NCI-H2107 treated with DMSO at 0.1 percent for 48 hours (cell line): ENCODE data around the gene LRRC56.
A peak's percentile ranks its signal among the peaks of the same experiment; 100 is the strongest.

Experiments
- DNase-seq: peaks from one replicate; lab custom pipeline; 2025; ENCODE audit not compliant: unreplicated experiment; lab: John Stamatoyannopoulos, UW

The LRRC56 gene

DNA sequence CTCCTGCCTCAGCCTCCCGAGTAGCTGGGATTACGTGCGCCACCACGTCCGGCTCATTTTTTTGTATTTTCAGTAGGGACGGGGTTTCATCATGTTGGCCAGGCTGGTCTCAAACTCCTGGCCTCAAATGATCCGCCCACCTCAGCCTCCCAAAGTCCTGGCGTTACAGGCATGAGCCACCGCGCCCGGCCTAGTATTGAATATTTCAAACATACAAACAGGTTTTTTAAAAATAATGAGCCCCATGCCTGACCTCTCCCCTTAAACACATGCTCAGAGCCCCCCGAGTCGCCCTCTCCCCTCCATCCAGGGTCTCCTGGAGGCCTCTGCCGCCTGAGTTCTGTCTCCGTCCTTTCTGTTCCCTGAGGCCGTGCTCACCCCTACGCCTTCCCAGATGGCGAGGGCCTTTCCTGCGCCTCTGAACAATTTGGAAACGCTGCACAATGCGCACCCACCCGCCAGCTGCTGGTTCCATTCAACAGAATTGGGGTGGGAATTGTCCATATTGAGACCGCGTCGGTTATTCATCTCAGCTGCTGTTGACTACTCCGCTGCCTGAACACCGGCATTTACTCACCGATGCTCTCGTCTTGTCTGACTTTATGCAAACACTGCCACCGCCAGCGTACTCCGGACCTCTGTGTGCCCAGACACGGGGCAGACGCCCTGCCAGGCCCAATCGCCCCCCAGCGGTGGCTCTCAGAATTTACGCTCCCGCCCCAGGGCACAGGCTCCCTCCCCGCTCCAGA lies 16.7 kb upstream of the LRRC56 start:
- DNase-seq = no peak

DNA sequence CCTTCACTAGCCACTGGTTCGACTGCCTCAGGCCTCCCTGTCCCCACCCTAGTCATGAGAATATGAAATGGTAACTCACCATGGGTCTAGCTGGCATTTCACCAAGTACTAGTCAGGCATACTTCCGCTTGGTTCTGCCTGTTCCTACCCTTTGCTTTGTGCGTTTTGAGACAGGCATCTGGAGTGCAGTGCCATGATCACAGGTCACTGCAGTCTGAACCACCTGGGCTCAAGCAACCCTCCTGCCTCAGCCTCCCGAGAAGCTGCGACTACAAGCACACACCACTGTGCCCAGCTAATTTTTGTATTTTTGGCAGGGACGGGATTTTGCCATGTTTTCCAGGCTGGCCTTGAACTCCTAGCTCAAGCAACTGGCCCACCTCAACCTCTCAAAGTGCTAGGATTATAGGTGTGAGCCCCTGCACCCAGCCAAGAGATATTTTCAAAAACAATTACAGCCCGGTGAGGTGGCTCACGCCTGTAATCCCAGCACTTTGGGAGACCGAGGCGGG lies 16.1 kb upstream of the LRRC56 start:
- DNase-seq = no peak

DNA sequence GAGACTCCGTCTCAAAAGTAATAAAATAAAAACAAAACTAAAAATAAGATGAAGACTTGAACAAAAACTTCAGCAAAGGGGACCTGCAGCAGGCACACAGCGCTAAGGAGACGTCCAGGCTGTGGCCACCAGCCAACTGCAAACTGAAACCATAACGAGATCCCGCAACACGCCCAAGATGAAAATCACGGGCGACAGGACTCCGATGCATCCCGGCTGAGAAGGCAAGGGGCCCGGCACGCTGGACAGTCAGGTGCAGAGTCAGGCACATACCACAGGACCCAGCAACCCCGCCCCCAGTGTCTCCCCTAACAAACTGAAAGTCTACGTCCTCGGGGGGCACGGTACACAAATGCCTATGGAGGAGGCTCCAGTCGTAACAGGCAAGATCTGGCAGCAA lies 11.1 kb upstream of the LRRC56 start:
- DNase-seq = peak; percentile 3

DNA sequence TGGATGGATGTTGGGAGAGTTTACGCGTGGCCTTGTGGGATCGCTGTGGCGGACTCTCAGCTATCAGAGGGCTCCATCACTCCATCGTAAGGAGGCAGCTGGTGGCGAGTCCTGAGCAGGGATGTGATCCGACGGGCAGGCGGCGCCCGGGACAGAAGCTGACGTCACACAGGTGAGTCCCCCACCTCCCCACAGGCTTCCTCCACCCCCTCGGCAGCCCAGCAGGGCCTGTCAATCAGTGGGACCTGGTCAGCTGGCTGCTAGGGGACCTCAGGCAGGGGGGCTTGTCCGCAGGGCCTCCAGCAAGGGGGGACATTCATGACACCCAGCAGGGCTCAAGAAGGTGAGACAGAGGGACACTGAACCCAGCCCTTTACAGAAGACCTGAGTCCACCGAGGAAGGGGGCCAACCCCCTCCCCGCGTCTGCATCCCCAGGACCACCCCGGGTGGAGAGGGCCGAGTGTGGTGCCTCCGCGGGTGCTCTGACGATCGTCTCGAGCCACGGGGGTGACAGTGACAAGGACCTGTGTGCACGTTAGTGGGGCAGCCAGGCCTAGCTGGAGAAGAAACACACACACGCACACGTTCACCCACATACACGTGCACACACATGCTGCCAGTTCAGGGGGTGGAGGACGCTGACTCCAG lies 9.0 kb upstream of the LRRC56 start:
- DNase-seq = no peak

DNA sequence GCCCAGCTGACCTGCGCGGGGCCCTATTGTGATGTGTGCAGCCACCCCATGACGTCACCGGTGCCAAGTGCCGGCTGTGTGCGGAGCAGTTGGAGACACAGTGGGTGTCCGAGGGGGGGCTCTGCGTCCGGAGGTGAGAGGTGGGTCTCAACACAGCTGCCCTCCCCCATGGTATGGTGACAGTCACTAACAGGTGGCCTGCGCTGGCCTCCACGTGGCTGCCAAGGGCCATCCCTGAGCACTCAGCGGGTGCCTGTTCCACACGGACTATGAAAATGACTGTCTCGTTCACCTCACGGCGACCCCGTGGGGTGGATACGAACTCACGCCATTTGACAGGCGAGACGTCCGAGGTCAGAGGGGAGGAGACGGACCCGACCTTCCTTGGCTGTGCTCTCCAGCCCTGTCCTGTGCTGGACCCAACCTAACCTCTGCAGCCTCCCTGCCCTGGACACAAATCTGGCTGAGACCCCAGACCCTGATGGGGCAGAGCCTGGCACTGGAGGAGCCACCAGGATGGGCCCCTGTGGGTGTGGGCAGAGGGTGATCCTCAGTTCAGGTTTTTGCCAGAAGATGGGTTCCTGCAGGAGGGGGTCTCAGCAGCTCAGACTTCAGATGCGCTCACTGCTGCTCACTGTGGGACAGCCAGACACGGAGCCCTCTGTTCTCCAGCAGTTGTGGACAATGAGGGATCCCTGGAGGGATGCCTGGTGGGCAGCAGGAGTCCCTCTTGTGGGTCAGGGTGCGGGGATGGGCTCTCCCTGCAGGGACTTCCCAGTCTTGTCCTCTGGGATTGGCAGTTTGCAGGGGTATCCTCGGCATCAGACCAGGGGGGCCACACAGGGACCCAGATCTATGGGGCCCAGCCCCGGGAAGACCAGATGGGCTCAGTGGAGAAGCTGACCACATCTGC lies 8.3 kb upstream of the LRRC56 start:
- DNase-seq = no peak

DNA sequence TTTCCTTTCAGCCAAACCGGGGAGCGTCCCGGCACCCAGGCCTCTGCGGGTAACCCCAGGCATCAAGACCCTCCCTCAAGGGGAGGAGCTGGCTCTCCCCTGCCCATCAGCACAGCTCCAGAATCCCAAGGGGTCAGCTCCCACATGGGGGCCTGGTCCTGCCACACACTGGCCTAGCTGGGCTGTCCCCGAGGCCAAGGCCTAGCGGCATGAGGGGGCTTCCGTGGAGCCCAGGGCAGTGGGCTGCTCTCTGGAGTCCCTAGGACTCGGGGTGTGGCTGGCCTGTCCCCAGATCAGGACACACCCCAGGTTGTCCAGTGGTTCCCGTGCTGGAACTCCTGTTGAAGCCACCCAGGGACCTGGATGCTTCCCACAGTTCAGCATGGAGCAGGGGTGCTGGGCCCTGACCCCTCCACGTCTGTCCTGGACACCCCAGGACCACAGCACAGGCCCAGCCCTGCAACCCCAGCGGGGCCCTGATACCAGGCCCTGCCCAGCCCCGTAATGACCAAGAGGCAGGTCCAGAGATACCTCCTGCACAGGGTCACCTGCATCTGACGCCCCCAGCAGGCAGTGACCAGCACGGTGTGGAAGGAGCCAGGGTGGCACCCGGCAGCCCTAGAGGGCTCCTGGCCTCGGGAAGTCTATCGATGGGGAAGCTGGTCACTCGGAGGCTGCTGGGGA lies 7.5 kb upstream of the LRRC56 start:
- no peak for DNase-seq

DNA sequence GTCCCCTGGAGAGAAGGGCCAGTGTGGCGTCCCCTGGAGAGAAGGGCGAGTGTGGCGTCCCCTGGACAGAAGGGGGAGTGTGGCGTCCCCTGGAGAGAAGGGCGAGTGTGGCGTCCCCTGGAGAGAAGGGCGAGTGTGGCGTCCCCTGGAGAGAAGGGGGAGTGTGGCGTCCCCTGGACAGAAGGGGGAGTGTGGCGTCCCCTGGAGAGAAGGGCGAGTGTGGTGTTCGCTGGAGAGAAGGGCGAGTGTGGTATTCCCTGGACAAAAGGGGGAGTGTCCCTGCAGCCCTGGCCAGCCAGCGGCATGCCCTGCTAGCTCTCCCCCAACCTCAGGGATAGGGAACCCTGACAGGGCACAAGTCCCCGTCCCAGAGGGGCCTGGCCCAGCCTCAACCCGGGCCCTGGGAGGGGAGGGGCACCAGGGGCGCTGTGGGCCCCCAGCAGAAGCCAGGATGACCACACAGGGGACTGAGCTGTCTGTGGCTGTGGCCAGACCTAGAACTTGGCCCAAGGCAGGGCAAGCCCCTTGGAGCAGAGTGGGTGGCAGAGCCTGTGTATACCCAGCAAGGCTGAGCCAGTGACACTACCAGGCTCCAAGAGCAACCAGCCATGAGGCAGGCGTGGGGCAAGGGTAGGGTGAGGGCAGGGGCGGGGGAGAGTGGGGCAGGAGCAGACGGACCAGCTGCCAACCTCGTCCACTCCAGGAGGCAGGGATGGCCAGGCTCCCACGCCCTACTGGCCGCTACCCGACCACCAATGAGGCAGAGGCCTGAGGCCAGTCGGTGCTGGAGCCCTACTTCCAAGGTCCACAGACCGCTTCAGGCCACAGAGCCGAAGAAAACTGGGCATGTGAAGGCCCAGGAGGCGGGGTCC lies 6.1 kb upstream of the LRRC56 start:
- no peak for DNase-seq

DNA sequence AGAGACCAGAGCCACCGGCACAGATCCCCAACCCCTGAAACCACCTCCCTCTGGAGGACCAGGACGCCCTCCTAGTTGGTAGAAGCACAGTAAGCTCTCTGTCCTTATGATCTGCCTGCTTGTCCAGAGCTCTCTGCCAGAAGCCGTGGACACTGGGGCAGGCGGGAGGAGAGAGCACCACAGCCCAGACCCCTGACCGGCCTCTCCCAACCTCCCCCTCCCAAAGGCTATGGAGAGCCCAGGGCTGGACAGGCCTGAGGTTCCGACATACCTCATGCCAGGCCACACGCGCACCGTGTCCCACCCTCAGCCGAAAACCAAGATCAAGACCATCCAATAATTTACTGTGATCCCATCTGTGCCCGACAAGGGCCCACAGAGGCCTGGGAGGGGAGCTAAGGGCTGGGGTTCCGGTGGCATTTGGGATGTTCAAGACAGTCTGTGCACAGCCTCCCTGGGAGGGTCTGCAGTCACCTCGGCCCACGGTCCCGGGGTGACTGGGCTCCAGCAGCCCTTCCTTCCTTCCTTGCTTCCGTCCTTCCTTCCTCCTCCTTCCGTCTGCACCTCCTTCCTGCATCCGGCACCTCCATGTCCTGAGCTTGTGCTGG lies 5.3 kb upstream of the LRRC56 start:
- no peak for DNase-seq

DNA sequence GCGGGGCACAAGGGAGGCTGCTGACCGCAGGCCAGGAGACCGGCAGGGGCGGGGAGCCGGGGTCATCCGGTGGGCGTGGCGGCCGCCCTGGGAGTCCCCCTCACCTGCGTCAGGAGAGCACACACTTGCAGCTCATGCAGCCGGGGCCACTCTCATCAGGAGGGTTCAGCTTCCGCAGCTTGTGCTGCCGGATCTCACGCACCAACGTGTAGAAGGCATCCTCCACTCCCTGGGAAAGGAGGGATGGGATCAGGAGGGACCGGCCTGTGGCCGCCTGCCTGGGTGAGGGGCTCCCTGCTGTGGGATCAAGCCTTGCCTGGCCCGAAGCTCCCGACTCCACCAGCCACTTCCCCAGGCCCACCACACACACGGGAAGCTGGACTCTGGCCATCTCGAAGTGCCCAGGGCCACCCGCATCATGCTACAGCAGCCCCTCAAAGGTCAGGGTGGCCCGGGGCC lies 4.8 kb upstream of the LRRC56 start:
- DNase-seq = no peak

DNA sequence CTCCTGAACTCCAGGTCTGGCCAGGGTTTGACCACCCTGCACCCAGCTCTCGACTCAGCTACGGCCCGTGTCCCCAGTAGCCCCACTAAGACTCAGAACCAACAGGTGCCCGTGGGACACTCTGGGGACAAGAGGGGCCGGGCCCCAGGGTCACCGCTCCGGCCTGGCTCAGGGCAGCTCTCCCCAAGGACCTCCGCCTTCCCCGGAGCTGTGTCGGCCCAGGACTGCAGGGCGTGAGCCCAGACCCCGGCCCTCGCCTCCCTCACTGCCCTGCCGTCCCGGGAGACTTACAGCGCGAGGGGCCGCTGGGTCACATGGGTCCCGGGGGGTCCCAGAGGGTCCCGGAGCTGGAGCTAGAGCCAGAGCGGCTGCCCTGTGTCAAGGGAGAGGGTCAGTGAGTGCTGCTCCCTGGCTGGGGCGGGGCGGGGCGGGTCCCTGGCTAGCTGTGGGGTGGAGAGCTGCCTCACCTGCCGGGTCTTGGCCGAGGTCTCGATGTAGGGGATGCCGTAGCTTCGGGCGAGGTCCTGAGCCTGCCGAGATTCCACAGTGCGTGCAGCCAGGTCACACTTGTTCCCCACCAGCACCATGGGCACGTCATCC lies 4.2 kb upstream of the LRRC56 start:
- DNase-seq = no peak

DNA sequence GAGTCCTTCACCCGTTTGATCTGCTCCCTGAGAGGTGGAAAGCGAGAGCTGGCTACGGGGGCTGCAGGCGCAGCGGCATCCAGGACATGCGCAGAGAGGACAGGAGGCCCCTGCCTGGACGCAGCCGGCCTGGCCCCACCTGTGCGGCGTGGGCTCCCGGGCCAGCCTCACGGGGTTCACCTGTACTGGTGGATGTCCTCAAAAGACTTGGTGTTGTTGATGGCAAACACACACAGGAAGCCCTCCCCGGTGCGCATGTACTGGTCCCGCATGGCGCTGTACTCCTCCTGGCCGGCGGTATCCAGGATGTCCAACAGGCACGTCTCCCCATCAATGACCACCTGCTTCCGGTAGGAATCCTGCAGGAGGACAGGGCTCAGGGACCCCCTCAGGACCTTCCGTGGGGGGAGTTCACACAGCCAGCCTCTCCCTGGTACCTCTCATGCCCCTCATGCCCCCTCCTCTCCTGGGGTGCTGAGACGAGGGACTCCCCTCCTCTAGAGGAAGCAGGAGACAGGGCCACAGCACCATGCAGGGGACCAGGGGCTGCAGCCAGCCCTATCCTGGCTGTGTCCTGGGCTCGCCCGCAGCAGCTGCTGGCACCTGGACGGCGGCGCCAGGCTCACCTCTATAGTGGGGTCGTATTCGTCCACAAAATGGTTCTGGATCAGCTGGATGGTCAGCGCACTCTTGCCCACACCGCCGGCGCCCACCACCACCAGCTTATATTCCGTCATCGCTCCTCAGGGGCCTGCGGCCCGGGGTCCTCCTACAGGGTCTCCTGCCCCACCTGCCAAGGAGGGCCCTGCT lies 3.5 kb upstream of the LRRC56 start:
- DNase-seq = no peak

DNA sequence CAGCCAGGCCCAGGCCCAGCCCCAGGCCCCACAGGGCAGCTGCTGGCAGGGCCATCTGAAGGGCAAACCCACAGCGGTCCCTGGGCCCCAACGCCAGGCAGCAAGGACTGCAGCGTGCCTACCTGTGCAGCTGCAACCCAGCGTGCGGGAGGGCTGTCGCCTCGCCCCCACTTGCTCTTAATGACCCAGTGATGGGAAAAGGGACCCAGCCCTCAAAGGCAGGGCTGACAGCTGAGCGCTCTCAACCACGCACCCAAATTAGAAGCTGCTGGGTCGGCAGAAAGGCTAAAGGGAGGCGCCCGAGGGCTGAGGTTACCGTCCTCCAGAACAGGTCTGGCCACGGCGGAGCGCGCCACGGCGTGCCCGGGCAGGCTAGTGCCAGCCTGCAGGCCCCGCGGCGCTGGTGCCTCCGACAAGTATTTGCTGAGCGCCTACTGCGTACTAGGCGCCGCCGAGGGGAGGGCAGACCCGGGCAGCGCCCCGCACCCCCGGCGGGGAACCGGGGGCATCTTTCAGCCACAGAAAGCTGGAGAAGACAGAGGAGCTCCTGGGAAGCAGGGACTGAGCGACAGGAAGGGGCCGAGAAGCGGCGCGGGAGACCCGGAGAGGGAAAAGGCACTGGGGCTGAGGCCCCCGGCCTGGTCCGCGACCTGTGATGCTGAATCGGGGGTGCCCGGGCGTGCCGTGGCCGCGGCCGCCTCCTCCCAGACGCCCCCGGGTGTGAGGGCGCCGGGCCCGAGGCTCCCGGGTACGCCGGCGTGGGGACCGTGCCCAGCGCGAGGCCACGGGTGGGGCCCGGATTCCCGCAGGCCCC lies 2.7 kb upstream of the LRRC56 start:
- DNase-seq = no peak

DNA sequence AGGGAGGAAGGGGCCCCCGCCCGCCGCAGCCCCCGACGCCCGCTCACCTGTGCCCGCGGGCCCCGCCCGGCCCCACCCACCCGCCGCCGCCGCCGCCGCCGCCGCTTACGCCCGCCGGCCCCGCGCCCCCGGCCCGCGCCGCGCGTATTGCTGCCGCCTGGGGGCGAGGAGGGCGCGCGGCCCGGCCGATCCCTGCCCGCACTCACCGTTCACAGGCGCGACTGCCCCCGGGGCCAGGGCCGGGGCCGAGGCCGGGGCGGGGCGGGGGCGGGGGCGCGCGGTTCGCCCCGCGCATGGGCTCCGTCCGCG lies 2.2 kb upstream of the LRRC56 start:
- no peak for DNase-seq

DNA sequence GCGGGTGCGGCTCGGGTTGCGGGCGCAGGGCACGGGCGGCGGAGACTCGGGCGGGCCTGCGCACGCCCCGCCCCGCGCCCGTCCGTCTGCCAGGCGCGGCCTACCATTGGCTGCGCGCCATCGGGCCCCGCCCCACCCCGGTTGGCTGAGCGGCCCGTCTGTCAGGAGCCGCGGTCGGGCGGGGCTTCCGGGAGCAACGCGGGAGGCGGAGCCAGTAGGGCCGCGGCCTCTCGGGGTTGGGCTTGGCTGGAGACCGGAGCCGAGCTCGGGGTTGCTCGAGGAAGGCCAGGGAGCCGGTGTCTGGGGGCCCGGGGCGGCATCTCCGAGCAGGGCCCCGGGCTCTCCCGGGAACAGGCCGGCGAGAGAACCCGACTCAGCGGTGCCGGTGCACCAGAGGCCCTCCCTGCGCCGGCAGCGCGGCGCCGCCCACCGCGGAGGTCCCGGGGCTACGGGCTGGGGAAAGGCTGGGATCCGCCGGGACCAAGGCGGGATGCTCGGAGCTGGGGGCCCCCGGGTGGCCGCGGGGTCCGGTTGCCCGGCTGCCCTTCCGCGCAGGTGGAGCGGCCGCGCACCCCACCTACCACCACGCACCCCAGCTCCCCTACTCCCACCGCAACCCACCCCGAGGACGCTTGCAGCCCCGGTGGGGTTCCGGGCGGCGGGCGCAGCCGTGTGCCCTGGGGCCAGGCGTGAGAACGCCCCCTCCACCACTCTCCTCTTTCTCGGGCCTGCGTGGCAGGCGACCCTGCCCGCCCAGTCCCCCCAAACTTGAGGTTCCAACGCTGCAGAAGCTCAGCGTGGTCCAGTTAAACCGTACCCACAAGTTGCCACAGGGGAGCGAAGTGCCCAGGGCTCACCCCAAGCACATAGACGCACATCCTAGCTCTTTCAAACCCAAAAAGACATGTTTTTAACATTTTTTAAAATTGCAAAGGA lies 1.5 kb upstream of the LRRC56 start, which contains the start of gene HRAS:
HRAS (minus strand) TSS at position 58 of the 936 bp plus-strand sequence.
- DNase-seq = peak; percentile 79

DNA sequence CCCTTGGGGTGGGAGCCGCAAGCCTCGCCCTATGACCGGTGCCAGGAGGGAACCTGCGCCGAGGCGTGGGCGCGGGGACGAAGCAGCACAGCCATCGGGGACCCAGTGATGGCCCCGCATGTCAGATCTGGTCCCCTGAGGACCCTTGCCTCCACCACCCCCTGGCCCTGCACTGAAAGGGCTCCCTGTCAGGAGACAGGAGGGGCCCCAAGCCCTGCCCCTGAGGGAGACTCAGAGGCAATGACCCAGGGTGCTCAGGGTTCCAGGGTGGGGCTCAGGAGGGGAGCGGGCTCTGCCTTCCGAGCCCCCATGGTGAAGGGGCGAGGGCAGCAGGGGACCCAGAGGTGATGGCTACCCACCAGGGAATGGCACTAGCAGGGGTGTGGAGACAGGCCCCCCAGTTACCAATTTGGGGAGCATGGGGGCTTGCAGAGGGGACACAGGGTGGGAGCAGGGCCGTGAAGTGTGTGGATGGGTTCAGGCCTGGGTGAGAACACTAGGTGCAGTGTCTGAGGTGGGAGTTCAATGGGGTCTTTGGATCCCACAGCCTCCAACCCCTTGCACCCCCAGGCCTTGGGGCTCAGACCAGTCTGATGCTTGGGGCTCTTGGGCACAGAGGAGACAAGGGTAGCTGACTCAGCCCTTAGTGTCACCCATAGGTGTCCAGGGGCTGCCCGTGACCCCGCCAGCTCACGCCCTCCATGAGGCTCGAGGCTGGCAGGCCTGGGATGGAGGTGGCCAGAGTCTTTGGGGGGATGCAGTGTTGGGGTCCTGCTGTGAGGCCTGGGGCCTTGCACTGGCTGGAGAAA lies 499 bp downstream of the LRRC56 start:
- DNase-seq = no peak
